Type B pancreatic cell (in vitro differentiated cells): ENCODE data around the gene P2RX2. TPM values are rescaled to one million over a fixed set of nuclear protein-coding genes. Genes with fewer than 3 reads are reported as not detected.
A peak's percentile ranks its signal among the peaks of the same experiment; 100 is the strongest.

ENCODE experiments used
- DNase-seq: peaks from one replicate; pipeline ENCODE4 v3.0.0; 2021; ENCODE audit warnings: mixed read lengths; ENCODE audit not compliant: unreplicated experiment; ENCODE audit errors: extremely low spot score
- H3K27ac Mint-ChIP-seq: 2 replicates; pipeline ENCODE4 v1.8.0; 2021; ENCODE audit warnings: mild to moderate bottlenecking, mixed read lengths
- H3K27me3 Mint-ChIP-seq: 2 replicates; pipeline ENCODE4 v1.8.0; 2021; ENCODE audit warnings: mixed read lengths
- H3K36me3 Mint-ChIP-seq: 2 replicates; pipeline ENCODE4 v1.8.0; 2021; ENCODE audit warnings: mixed read lengths
- H3K4me1 Mint-ChIP-seq: one replicate; pipeline ENCODE4 v1.8.0; 2021; ENCODE audit warnings: mixed read lengths; ENCODE audit not compliant: unreplicated experiment
- H3K4me3 Mint-ChIP-seq: 2 replicates; pipeline ENCODE4 v1.8.0; 2021; ENCODE audit warnings: mild to moderate bottlenecking, mixed read lengths
- H3K9me3 Mint-ChIP-seq: 2 replicates; pipeline ENCODE4 v1.8.0; 2021; ENCODE audit warnings: mixed read lengths
- total RNA-seq: library from RNA; stranded (reverse); gene quantifications from 2 replicates; pipeline ENCODE4 v1.2.1, GENCODE V29; 2021; ENCODE audit warnings: low replicate concordance
- TF ChIP-seq, protein P1 (sequence below): fragments of 200-600 bp; sonication (generic); conservative IDR thresholded peaks from 2 replicates; pipeline ENCODE4 v1.5.0; 2021; ENCODE audit warnings: antibody characterized with exemption, mild to moderate bottlenecking

Gene P2RX2
- total RNA-seq, 1 donor from 2014 or later, result 2.8 TPM

DNA sequence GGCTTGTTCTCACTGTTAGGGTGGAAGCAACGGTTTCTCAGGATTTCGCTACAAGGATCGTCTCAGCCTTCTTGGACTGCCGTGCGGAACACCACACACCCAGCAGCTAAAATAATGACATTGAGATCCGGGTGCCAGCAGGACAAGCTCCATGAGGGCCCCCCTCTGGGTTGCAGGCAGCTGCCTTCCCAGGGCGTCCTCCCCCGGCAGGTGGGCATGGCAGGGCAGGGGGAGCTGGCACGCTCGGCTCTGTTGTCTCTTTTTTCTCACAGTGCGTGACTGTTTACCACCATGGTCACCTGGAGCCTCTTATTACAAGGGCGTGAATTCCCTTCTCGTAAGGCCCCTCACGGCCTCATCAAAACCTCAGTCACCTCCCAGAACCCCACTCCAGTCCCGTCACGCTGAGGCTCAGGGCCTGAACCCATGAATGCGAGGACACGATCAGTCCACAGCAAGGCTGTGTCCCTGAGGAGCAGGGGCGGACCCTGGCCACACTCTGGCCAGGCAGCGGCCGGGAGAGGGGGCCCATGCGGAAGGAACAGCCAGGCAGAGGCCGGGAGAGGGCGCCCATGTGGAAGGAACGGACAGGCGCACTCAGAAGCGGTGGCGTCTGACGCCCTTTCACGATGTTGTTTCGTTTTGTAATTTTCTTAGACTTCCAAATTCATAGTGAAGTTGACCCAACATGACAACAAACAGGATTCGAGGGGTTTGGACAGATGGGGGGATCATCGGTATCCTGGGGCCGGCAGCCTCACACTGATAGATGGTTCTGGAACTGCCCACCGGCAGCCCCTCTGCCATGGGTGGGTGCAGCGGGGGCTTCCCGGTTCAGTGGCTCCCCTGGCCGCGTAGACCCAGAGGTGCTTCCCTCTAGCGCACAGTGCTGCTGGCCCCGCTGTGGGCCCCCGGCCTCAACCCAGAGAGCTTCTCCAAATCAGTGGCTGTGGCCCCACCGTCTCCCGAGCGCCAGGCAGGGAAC is 18.2 kb upstream of the P2RX2 start:
- Mint-ChIP-seq H3K4me1 (peaks cover 24% of the 10 kb centered on the region), H3K27ac (no peak overlapping the region), H3K4me3 (peak overlapping the region; percentile 76), H3K27me3 (peaks cover 45% of the 10 kb centered on the region), H3K9me3 (no peaks in the 10 kb centered on the region), H3K36me3 (no peaks in the 10 kb centered on the region)
- DNase-seq, result no peak
- TF ChIP-seq, protein P1, sequence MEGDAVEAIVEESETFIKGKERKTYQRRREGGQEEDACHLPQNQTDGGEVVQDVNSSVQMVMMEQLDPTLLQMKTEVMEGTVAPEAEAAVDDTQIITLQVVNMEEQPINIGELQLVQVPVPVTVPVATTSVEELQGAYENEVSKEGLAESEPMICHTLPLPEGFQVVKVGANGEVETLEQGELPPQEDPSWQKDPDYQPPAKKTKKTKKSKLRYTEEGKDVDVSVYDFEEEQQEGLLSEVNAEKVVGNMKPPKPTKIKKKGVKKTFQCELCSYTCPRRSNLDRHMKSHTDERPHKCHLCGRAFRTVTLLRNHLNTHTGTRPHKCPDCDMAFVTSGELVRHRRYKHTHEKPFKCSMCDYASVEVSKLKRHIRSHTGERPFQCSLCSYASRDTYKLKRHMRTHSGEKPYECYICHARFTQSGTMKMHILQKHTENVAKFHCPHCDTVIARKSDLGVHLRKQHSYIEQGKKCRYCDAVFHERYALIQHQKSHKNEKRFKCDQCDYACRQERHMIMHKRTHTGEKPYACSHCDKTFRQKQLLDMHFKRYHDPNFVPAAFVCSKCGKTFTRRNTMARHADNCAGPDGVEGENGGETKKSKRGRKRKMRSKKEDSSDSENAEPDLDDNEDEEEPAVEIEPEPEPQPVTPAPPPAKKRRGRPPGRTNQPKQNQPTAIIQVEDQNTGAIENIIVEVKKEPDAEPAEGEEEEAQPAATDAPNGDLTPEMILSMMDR, result peak; percentile 70

DNA sequence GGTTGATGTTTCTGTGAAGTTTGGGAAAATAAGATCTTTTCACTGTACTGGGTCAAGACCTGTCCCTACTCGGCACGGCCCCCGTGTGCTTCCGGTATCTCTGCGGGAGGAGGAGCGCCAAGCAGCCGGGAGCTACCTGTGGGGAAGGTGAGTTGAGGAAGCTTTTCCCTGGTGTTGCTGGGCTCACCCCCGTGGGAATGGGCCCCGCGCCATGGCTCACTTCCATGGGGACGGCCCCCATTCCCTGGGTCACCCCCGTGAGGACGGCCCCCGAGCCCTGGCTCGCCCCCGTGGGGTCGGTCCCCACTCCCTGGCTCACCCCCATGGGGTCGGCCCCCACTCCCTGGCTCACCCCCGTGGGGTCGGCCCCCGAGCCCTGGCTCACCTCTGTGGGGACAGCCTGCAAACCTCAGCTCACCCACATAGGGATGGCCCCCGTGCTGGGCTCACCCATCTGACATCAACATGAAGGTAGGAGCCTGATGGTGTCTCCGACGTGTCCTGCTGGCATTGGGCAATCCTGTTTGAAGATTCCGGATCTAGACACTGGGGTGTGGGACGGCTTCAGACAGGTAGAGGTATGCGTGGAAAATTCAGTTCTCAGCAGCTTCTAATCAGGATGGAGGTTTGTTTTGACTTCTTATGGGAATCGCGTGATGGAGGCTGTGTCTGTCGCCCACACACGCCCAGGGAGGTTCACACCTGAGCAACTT is 17.2 kb upstream of the P2RX2 start:
- Mint-ChIP-seq H3K27me3 (peaks cover 39% of the 10 kb centered on the region), H3K4me3 (peak overlapping the region; percentile 22), H3K4me1 (peaks cover 26% of the 10 kb centered on the region), H3K27ac (no peak overlapping the region), H3K9me3 (no peaks in the 10 kb centered on the region), H3K36me3 (no peaks in the 10 kb centered on the region)
- DNase-seq, result no peak
- TF ChIP-seq, protein P1, result no peak

DNA sequence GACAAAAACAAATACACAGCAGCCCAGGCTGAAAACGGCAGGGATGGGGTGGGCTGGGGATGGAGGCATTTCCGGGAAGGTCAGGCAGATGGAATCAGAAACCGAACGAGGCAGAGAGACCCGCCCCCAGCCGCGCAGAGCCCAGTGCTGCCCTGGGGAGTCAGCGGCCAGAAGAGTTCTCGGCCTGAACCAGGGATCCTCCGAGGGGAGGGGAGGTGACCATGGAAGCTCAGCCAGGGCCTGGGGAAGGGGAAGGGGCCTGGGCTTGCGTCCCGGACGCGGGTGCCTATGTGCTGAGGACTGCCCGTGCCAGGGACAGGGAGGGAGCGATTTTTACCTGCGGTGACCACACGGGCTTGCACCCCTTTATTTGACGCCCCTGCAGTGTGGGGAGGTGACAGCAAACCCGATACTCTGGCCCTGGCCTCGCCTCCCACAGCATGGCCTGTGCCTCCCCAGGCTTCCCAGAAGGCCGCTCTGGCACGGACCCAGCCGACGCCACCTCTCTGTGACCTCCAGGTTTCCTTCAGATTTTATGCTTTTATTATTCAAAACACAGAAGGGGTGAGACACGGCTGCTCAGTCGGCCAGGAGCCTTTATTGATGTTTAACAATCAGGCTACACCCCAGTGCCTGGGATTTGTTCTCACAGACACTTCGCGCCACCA is 15.9 kb upstream of the P2RX2 start:
- Mint-ChIP-seq H3K27ac (peak overlapping the region; percentile 36), H3K36me3 (no peaks in the 10 kb centered on the region), H3K9me3 (no peaks in the 10 kb centered on the region), H3K4me1 (peaks cover 28% of the 10 kb centered on the region), H3K4me3 (peak overlapping the region; percentile 48), H3K27me3 (peaks cover 43% of the 10 kb centered on the region)
- no peak for DNase-seq
- TF ChIP-seq, protein P1, result no peak

- TF ChIP-seq, protein P1, result no peak
- H3K4me1 Mint-ChIP-seq, result peaks cover 34% of the 10 kb centered on the region
- no peak for DNase-seq
- H3K27ac Mint-ChIP-seq, result peak overlapping the region; percentile 36
- H3K9me3 Mint-ChIP-seq, result no peaks in the 10 kb centered on the region
- H3K27me3 Mint-ChIP-seq, result peaks cover 49% of the 10 kb centered on the region
- H3K36me3 Mint-ChIP-seq, result no peaks in the 10 kb centered on the region
- H3K4me3 Mint-ChIP-seq, result peak overlapping the region; percentile 44
Observed at GRCh38 chr12:132603240-132604150, 15.1 kb upstream of the P2RX2 start.
